Nephron progenitor cell (in vitro differentiated cells): ENCODE data around the gene C2orf76.
A peak's percentile ranks its signal among the peaks of the same experiment; 100 is the strongest.

Experiments used
- DNase-seq: peaks from one replicate; pipeline ENCODE4 v3.0.0; 2021
- H3K27ac Mint-ChIP-seq: 2 replicates; pipeline ENCODE4 v1.8.0; 2021; ENCODE audit warnings: mild to moderate bottlenecking, moderate library complexity, mixed read lengths
- H3K27me3 Mint-ChIP-seq: 2 replicates; pipeline ENCODE4 v1.8.0; 2021; ENCODE audit warnings: mild to moderate bottlenecking, low read depth, mixed read lengths; ENCODE audit not compliant: poor library complexity
- H3K36me3 Mint-ChIP-seq: 2 replicates; pipeline ENCODE4 v1.8.0; 2021; ENCODE audit warnings: low read depth, mixed read lengths
- H3K4me1 Mint-ChIP-seq: 2 replicates; pipeline ENCODE4 v1.8.0; 2021; ENCODE audit warnings: mixed read lengths
- H3K4me3 Mint-ChIP-seq: 2 replicates; pipeline ENCODE4 v1.8.0; 2021; ENCODE audit warnings: mild to moderate bottlenecking, moderate library complexity, mixed read lengths
- H3K9me3 Mint-ChIP-seq: 2 replicates; pipeline ENCODE4 v1.8.0; 2021; ENCODE audit warnings: mild to moderate bottlenecking, moderate library complexity, mixed read lengths
- CTCF ChIP-seq: fragments of 200-600 bp; sonication (generic); IDR thresholded peaks from 2 replicates; pipeline ENCODE4 v1.5.0; 2021; ENCODE audit warnings: antibody characterized with exemption

C2orf76 gene

GRCh38 chr2:119267604-119268003 is 99.0 kb downstream of the C2orf76 start:
- no peaks in the 10 kb centered on the region for H3K36me3 Mint-ChIP-seq
- H3K27me3 Mint-ChIP-seq: peaks cover 18% of the 10 kb centered on the region
- no peak for TF ChIP-seq CTCF
- H3K9me3 Mint-ChIP-seq: peaks cover 6% of the 10 kb centered on the region
- H3K4me1 Mint-ChIP-seq: no peaks in the 10 kb centered on the region
- H3K4me3 Mint-ChIP-seq: no peak overlapping the region
- no peak overlapping the region for H3K27ac Mint-ChIP-seq
- DNase-seq: no peak

DNA sequence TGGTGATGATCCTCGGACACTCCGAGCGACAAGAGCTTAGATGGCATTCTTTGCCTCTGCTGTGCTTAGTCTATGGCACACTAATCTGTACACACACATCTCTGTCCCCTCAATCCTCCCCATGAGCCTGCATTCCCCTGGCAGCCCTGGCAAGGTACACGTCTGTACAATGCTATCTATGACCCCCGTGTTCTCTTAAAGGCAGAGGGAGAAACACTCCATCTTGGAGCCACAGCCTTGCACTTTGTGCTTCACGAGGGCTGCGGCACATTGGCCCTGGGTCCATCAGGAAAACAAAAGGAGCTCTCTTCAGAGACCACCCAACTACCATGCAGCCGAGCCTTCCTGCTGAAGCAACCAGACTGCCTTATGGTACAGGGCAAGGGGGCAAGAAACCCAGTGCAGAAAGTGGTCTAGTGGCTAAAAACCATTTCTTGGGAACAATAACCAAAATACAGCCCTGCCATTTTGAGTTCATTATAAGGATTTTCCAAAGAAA is 100.5 kb downstream of the C2orf76 start:
- Mint-ChIP-seq H3K4me1 (no peaks in the 10 kb centered on the region), H3K27ac (no peak overlapping the region), H3K36me3 (no peaks in the 10 kb centered on the region), H3K9me3 (peaks cover 3% of the 10 kb centered on the region), H3K4me3 (no peak overlapping the region), H3K27me3 (peaks cover 18% of the 10 kb centered on the region)
- DNase-seq: no peak
- no peak for TF ChIP-seq CTCF

GRCh38 chr2:119265693-119266066 is 101.0 kb downstream of the C2orf76 start:
- H3K27ac Mint-ChIP-seq: no peak overlapping the region
- H3K36me3 Mint-ChIP-seq: no peaks in the 10 kb centered on the region
- H3K9me3 Mint-ChIP-seq: peaks cover 2% of the 10 kb centered on the region
- no peak for TF ChIP-seq CTCF
- no peaks in the 10 kb centered on the region for H3K4me1 Mint-ChIP-seq
- no peak overlapping the region for H3K4me3 Mint-ChIP-seq
- no peak for DNase-seq
- H3K27me3 Mint-ChIP-seq: peaks cover 18% of the 10 kb centered on the region

GRCh38 chr2:119264781-119265692 is 101.6 kb downstream of the C2orf76 start:
- Mint-ChIP-seq H3K4me1 (no peaks in the 10 kb centered on the region), H3K9me3 (no peaks in the 10 kb centered on the region), H3K36me3 (no peaks in the 10 kb centered on the region), H3K27me3 (peaks cover 18% of the 10 kb centered on the region), H3K4me3 (no peak overlapping the region), H3K27ac (no peak overlapping the region)
- TF ChIP-seq CTCF: peak; percentile 77
- peak; percentile 69 for DNase-seq

GRCh38 chr2:119263656-119264055 is 103.0 kb downstream of the C2orf76 start:
- no peaks in the 10 kb centered on the region for H3K9me3 Mint-ChIP-seq
- no peaks in the 10 kb centered on the region for H3K36me3 Mint-ChIP-seq
- H3K27me3 Mint-ChIP-seq: peaks cover 17% of the 10 kb centered on the region
- H3K4me3 Mint-ChIP-seq: no peak overlapping the region
- peaks cover 8% of the 10 kb centered on the region for H3K4me1 Mint-ChIP-seq
- no peak overlapping the region for H3K27ac Mint-ChIP-seq
- TF ChIP-seq CTCF: no peak
- no peak for DNase-seq

GRCh38 chr2:119263025-119263424 is 103.6 kb downstream of the C2orf76 start:
- no peak for DNase-seq
- H3K27ac Mint-ChIP-seq: no peak overlapping the region
- H3K4me1 Mint-ChIP-seq: peaks cover 12% of the 10 kb centered on the region
- peaks cover 17% of the 10 kb centered on the region for H3K27me3 Mint-ChIP-seq
- no peaks in the 10 kb centered on the region for H3K36me3 Mint-ChIP-seq
- TF ChIP-seq CTCF: no peak
- no peaks in the 10 kb centered on the region for H3K9me3 Mint-ChIP-seq
- no peak overlapping the region for H3K4me3 Mint-ChIP-seq
